Measurements from ENCODE around the gene TAF11L2. TPM values are rescaled to one million over a fixed set of nuclear protein-coding genes. Genes with fewer than 3 reads are reported as not detected.
"Not testable (repeated sequence)": the region's sequence is repeated elsewhere in the genome, so short reads cannot be mapped to it uniquely, and the experiment has no call there.

Gene TAF11L2
- polyA plus RNA-seq (2011; rRNA removed) (not detected in 2 replicates), polyA minus RNA-seq (2011; rRNA and poly(A)+ RNA removed) (not detected in 2 replicates)

GRCh38 chr5:17497931-17498330 is at the start of gene TAF11L2:
TAF11L2 (plus strand) TSS chr5:17498231.
- H3K27me3 ChIP-seq (ENCODE audit: control insufficient read depth, insufficient read depth, low read length); CTCF ChIA-PET; DNase-seq (ENCODE audit: low read depth); H3K4me3 ChIP-seq (ENCODE audit: low read depth, low read length); H3K36me3 ChIP-seq (ENCODE audit: control insufficient read depth, insufficient read depth, low read length); POLR2A ChIA-PET: not testable (repeated sequence)

DNA sequence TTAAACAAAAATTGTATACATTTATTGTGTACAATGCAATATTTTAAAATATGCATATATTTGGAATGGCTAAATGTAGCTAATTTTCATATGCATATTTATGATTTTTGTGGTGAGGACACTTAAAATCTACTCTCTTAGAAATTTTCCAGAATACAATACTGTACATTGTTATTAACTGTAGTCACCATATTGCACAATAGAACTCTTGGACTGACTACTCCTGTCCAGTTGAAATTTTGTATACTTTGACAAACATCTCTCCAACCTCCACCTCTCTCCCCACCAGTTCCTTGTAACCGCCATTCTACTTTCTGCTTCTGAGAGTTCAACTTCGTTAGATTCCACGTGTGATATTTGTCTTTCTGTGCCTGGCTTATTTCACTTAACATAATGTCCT is 49.2 kb upstream of the TAF11L2 start:
- Histone ChIP-seq H3K36me3 (ENCODE audit: control insufficient read depth, insufficient read depth, low read length) (no peaks in the 10 kb centered on the region), H3K4me3 (ENCODE audit: low read depth, low read length) (no peak overlapping the region), H3K27me3 (ENCODE audit: control insufficient read depth, insufficient read depth, low read length) (no peaks in the 10 kb centered on the region; the same call in 1 of the 2 replicates)
- POLR2A ChIA-PET, result interaction anchor here (0.6 to 0.7 kb wide), 2 partner anchors 105 to 135 kb away, joined by 3 to 4 read pairs; no protein-coding TSS in a partner anchor
- CTCF ChIA-PET, result interaction anchor here (0.6 to 0.7 kb wide), 2 partner anchors 9 to 17 kb away, joined by 3 read pairs; no protein-coding TSS in a partner anchor
- no peak for DNase-seq (ENCODE audit: low read depth)
- no peak for TF ChIP-seq CTCF (IDR thresholded peaks at IDR 0.05; ENCODE audit: insufficient read depth, low read depth, low read length)

DNA sequence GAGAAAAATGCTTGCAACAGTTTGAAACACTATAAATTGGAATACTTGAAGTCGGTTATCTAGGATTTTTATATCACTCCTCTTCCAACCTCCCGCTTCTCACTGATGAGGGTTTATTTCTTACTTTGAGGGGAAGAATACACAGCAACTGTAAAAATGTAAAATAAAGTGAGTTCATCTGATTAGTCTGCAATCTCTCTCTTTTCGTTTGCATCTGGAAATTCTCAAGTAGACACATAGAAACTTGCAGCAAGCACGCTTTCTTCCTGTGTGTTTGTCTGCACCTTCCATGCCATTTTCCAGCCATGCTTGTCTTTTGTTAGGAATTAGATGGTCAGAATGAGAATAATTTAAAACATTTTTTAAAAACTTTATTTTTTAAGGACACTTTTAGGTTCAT is 45.1 kb upstream of the TAF11L2 start:
- no peak for TF ChIP-seq CTCF (IDR thresholded peaks at IDR 0.05; ENCODE audit: insufficient read depth, low read depth, low read length)
- no peaks in the 10 kb centered on the region for H3K36me3 ChIP-seq (ENCODE audit: control insufficient read depth, insufficient read depth, low read length)
- H3K4me3 ChIP-seq (ENCODE audit: low read depth, low read length), result no peak overlapping the region
- no peaks in the 10 kb centered on the region; the same call in 1 of the 2 replicates for H3K27me3 ChIP-seq (ENCODE audit: control insufficient read depth, insufficient read depth, low read length)
- no peak for DNase-seq (ENCODE audit: low read depth)
- CTCF ChIA-PET, result no interaction called here
- POLR2A ChIA-PET, result no interaction called here

DNA sequence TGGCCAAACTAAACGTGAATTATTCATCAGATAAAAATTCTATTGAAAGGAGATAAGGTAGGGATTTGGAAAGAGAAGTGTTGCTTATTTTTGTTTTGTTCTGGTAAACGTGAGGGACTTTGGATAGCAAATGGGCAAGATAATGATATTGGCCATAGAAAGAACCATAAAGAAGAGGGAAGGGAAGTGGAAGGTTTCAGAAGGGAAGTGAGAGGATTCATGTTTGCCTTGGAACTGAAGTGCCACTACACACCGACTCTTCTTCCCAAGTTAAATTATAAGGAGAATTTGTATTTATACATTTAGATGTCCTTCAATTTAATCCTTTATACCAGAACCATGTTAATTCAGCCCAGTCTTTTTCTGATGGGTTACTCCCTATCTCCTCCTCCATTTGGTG is 42.1 kb upstream of the TAF11L2 start:
- Histone ChIP-seq H3K4me3 (ENCODE audit: low read depth, low read length) (no peak overlapping the region), H3K27me3 (ENCODE audit: control insufficient read depth, insufficient read depth, low read length) (no peaks in the 10 kb centered on the region), H3K36me3 (ENCODE audit: control insufficient read depth, insufficient read depth, low read length) (no peaks in the 10 kb centered on the region)
- no peak for TF ChIP-seq CTCF (IDR thresholded peaks at IDR 0.05; ENCODE audit: insufficient read depth, low read depth, low read length)
- no peak for DNase-seq (ENCODE audit: low read depth)
- ChIA-PET POLR2A (no interaction called here), CTCF (no interaction called here)

DNA sequence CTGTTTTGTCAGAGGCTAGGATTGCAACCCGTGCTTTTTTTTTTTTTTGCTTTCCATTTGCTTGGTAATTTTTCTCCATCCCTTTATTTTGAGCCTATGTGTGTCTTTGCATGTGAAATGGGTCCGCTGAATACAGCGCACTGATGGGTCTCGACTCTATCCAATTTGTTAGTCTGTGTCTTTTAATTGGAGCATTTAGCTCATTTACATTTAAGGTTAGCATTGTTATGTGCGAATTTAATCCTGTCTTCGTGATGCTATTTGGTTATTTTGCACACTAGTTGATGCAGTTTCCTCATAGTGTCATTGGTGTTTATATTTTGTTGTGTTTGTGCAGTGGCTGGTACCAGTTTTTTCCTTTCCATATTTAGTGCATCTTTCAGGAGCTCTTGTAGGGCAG is 36.2 kb upstream of the TAF11L2 start:
- ChIA-PET POLR2A (interaction anchor here (0.7 kb wide), 1 partner anchor 10 kb away, joined by 5 read pairs; no protein-coding TSS in a partner anchor), CTCF (no interaction called here)
- Histone ChIP-seq H3K36me3 (ENCODE audit: control insufficient read depth, insufficient read depth, low read length) (no peaks in the 10 kb centered on the region), H3K27me3 (ENCODE audit: control insufficient read depth, insufficient read depth, low read length) (no peaks in the 10 kb centered on the region), H3K4me3 (ENCODE audit: low read depth, low read length) (no peak overlapping the region)
- DNase-seq (ENCODE audit: low read depth), result no peak
- TF ChIP-seq CTCF (IDR thresholded peaks at IDR 0.05; ENCODE audit: insufficient read depth, low read depth, low read length), result no peak

DNA sequence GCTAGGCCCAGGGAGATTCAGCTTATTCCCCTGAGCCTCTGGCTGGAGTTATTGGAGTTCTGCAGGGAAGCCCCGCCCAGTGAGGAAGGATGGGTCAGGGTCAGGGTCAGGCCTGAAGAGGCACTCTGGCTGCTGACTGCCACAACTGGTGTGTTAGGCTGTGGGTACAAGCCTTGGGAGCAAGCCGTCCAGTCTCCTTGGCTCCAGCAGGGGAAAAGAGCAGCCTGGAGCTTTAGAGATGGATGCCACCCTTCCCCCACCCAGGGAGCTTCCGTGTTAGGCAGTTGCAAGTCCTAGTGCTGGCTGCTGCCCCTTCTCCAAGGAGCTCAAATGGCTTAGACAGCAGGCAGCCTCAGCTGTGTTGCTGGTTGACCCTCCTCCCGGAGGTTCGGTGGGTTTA is 34.4 kb upstream of the TAF11L2 start:
- POLR2A ChIA-PET, result no interaction called here
- CTCF ChIA-PET, result no interaction called here
- Histone ChIP-seq H3K36me3 (ENCODE audit: control insufficient read depth, insufficient read depth, low read length) (no peaks in the 10 kb centered on the region), H3K4me3 (ENCODE audit: low read depth, low read length) (no peak overlapping the region), H3K27me3 (ENCODE audit: control insufficient read depth, insufficient read depth, low read length) (no peaks in the 10 kb centered on the region)
- no peak for DNase-seq (ENCODE audit: low read depth)
- no peak for TF ChIP-seq CTCF (IDR thresholded peaks at IDR 0.05; ENCODE audit: insufficient read depth, low read depth, low read length)

Data from BJ (cell line).